Measurements from ENCODE around the gene C2CD3.

DNA sequence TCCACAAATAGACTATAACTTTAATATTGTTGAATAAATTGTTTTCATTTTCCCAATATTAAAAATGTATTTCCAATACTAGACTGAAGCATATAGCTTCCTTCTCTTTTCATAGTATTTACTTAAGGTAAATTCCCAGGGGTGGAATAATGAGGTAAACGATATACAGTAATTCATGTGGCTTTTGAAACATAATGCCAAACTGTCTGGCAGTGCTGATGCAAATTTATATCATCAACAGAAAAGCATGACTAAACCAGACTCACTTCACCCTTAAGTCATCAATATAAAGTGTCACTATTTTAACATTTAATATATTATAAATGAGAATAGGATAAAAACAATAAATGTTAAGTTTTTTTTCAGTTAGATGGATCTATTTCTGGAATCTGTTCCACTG lies 13.6 kb downstream of the C2CD3 start:
- TF ChIP-seq, protein P1, sequence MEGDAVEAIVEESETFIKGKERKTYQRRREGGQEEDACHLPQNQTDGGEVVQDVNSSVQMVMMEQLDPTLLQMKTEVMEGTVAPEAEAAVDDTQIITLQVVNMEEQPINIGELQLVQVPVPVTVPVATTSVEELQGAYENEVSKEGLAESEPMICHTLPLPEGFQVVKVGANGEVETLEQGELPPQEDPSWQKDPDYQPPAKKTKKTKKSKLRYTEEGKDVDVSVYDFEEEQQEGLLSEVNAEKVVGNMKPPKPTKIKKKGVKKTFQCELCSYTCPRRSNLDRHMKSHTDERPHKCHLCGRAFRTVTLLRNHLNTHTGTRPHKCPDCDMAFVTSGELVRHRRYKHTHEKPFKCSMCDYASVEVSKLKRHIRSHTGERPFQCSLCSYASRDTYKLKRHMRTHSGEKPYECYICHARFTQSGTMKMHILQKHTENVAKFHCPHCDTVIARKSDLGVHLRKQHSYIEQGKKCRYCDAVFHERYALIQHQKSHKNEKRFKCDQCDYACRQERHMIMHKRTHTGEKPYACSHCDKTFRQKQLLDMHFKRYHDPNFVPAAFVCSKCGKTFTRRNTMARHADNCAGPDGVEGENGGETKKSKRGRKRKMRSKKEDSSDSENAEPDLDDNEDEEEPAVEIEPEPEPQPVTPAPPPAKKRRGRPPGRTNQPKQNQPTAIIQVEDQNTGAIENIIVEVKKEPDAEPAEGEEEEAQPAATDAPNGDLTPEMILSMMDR (IDR thresholded peaks at IDR 0.05; ENCODE audit: low read depth, low read length): no peak
- no peak for TF ChIP-seq EZH2phosphoT487 (IDR thresholded peaks at IDR 0.05; ENCODE audit: low read depth)
